IMR-90 (cell line): ENCODE data around the gene LCE3B. TPM values are rescaled to one million over a fixed set of nuclear protein-coding genes. Genes with fewer than 3 reads are reported as not detected.

Experiments used
- ATAC-seq: fragments of 200-7000 bp; cut with Tn5 transposase; 2 replicates; pipeline ENCODE4 v1.9.1; 2020; ENCODE audit warnings: low read depth, mild to moderate bottlenecking, moderate library complexity
- BruUV-seq: library from RNA; stranded (reverse); fragments of 400-500 nt; replicated peaks from 2 replicates; lab custom pipeline; 2021; lab: Mats Ljungman, UMichigan
- CTCF ChIA-PET: fragments of 300-600 bp; formaldehyde crosslinking; extraction: SDS; loops from one replicate; lab custom pipeline; 2021; ENCODE audit warnings: antibody characterized with exemption; lab: Yijun Ruan, JAX
- POLR2A ChIA-PET: fragments of 300-600 bp; sonication (Branson Sonifier 250); formaldehyde crosslinking; loops from one replicate; lab custom pipeline; 2022; ENCODE audit warnings: antibody characterized with exemption; ENCODE audit not compliant: unreplicated experiment; lab: Charles Lee
- DNase-seq: peaks from one replicate; pipeline ENCODE4 v3.0.0; 2013
- H2AFZ ChIP-seq: replicated peaks from 2 replicates; pipeline ENCODE3; 2013; ENCODE audit warnings: low read length, mild to moderate bottlenecking; ENCODE audit not compliant: poor library complexity
- H2AK5ac ChIP-seq: 2 replicates; pipeline ENCODE4 v1.6.1; 2013; ENCODE audit warnings: low read depth, low read length, inconsistent platforms
- H2AK9ac ChIP-seq: replicated peaks from 2 replicates; pipeline ENCODE3; 2013; ENCODE audit warnings: mild to moderate bottlenecking, low read depth, low read length, moderate library complexity; ENCODE audit not compliant: poor library complexity
- H2BK120ac ChIP-seq: 2 replicates; pipeline ENCODE4 v1.6.1; 2013; ENCODE audit warnings: low read depth, low read length, inconsistent platforms
- H2BK15ac ChIP-seq: 3 replicates; pipeline ENCODE4 v1.6.1; 2013; ENCODE audit warnings: low read depth, low read length, inconsistent platforms
- H2BK20ac ChIP-seq: 2 replicates; pipeline ENCODE4 v1.6.1; 2013; ENCODE audit warnings: low read depth, mild to moderate bottlenecking, inconsistent platforms, low read length, moderate library complexity
- H2BK5ac ChIP-seq: 2 replicates; pipeline ENCODE4 v1.6.1; 2013; ENCODE audit warnings: mild to moderate bottlenecking, low read depth, low read length, inconsistent platforms; ENCODE audit not compliant: poor library complexity, severe bottlenecking
- H3K14ac ChIP-seq: replicated peaks from 2 replicates; pipeline ENCODE4 v1.6.1; 2013; ENCODE audit warnings: low read depth, low read length, inconsistent platforms
- H3K18ac ChIP-seq: 2 replicates; pipeline ENCODE4 v1.6.1; 2013; ENCODE audit warnings: low read depth, low read length, control low read depth
- H3K23ac ChIP-seq: 2 replicates; pipeline ENCODE4 v1.6.1; 2013; ENCODE audit warnings: low read depth, low read length, inconsistent platforms
- H3K27ac ChIP-seq: 2 replicates; pipeline ENCODE4 v1.5.1; 2013; ENCODE audit warnings: mild to moderate bottlenecking, control low read depth, low read length; ENCODE audit not compliant: insufficient read depth
- H3K27me3 ChIP-seq: 2 replicates; pipeline ENCODE4 v1.6.1; 2013; ENCODE audit warnings: low read length; ENCODE audit not compliant: control insufficient read depth, insufficient read depth
- H3K36me3 ChIP-seq: 2 replicates; pipeline ENCODE4 v1.6.1; 2013; ENCODE audit warnings: low read length, mixed read lengths; ENCODE audit not compliant: control insufficient read depth, insufficient read depth
- H3K4ac ChIP-seq: 2 replicates; pipeline ENCODE4 v1.6.1; 2013; ENCODE audit warnings: low read depth, low read length, inconsistent platforms
- H3K4me1 ChIP-seq: 2 replicates; pipeline ENCODE4 v1.6.1; 2013; ENCODE audit warnings: low read length, mixed read lengths; ENCODE audit not compliant: control insufficient read depth, insufficient read depth
- H3K4me2 ChIP-seq: 2 replicates; pipeline ENCODE4 v1.6.1; 2013; ENCODE audit warnings: low read depth, mild to moderate bottlenecking, control low read depth, low read length, moderate library complexity
- H3K4me3 ChIP-seq: 2 replicates; pipeline ENCODE4 v1.5.1; 2013; ENCODE audit warnings: low read depth, mild to moderate bottlenecking, control low read depth, low read length, moderate library complexity; ENCODE audit not compliant: insufficient read depth
- H3K56ac ChIP-seq: 2 replicates; pipeline ENCODE4 v1.6.1; 2013; ENCODE audit warnings: low read length, inconsistent platforms; ENCODE audit not compliant: insufficient read depth; ENCODE audit errors: extremely low read depth
- H3K79me1 ChIP-seq, 2 experiments: 2 replicates each; pipeline ENCODE4 v1.6.1; 2013; ENCODE audit warnings: low read length in 2 of 2, inconsistent platforms in 1 of 2, low read depth in 1 of 2
- H3K9ac ChIP-seq: 2 replicates; pipeline ENCODE4 v1.6.1; 2013; ENCODE audit warnings: low read depth, low read length, control low read depth
- H3K9me1 ChIP-seq: 2 replicates; pipeline ENCODE4 v1.6.1; 2013; ENCODE audit warnings: low read length, inconsistent platforms; ENCODE audit not compliant: insufficient read depth
- H3K9me3 ChIP-seq: 2 replicates; pipeline ENCODE4 v1.6.1; 2013; ENCODE audit warnings: low read length; ENCODE audit not compliant: control insufficient read depth, insufficient read depth
- H4K20me1 ChIP-seq: 2 replicates; pipeline ENCODE4 v1.6.1; 2013; ENCODE audit warnings: low read length, inconsistent platforms; ENCODE audit not compliant: insufficient read depth
- H4K5ac ChIP-seq: 2 replicates; pipeline ENCODE4 v1.6.1; 2013; ENCODE audit warnings: mild to moderate bottlenecking, low read depth, low read length, control low read depth
- H4K8ac ChIP-seq, 2 experiments: 2 replicates each; pipeline ENCODE4 v1.6.1; 2013; ENCODE audit warnings: low read depth in 2 of 2, low read length in 2 of 2, control low read depth in 1 of 2, inconsistent platforms in 1 of 2
- H4K91ac ChIP-seq: 2 replicates; pipeline ENCODE4 v1.6.1; 2013; ENCODE audit warnings: low read depth, low read length, inconsistent platforms; ENCODE audit not compliant: insufficient read depth
- BHLHE40 ChIP-seq: fragments of 150-350 bp; IDR thresholded peaks from 2 replicates; pipeline ENCODE4 v1.6.1; 2016; ENCODE audit warnings: mild to moderate bottlenecking, low read depth, low read length
- CEBPB ChIP-seq: IDR thresholded peaks from 2 replicates; pipeline ENCODE4 v1.6.1; 2012; ENCODE audit warnings: low read depth, low read length, improper control_type of control experiment
- CHD1 ChIP-seq: IDR thresholded peaks from 2 replicates; pipeline ENCODE4 v1.6.1; 2012; ENCODE audit warnings: low read depth, low read length, improper control_type of control experiment
- ELK1 ChIP-seq: fragments of 150-350 bp; IDR thresholded peaks from 2 replicates; pipeline ENCODE4 v1.6.1; 2016; ENCODE audit warnings: low read depth, mild to moderate bottlenecking, low read length, moderate library complexity, borderline replicate concordance
- MAFK ChIP-seq: IDR thresholded peaks from 2 replicates; pipeline ENCODE4 v1.6.1; 2012; ENCODE audit warnings: low read depth, low read length, improper control_type of control experiment
- MAZ ChIP-seq: IDR thresholded peaks from 2 replicates; pipeline ENCODE4 v1.6.1; 2012; ENCODE audit warnings: low read depth, mild to moderate bottlenecking, low read length, improper control_type of control experiment, moderate library complexity, borderline replicate concordance
- MXI1 ChIP-seq: IDR thresholded peaks from 2 replicates; pipeline ENCODE4 v1.6.1; 2012; ENCODE audit warnings: low read depth, mild to moderate bottlenecking, low read length, moderate library complexity, borderline replicate concordance
- NFE2L2 ChIP-seq: fragments of 150-350 bp; IDR thresholded peaks from 2 replicates; pipeline ENCODE4 v1.6.1; 2016; ENCODE audit warnings: low read depth, mild to moderate bottlenecking, low read length
- POLR2A ChIP-seq: IDR thresholded peaks from 2 replicates; pipeline ENCODE4 v1.6.1; 2012; ENCODE audit warnings: mild to moderate bottlenecking, low read depth, low read length
- RAD21 ChIP-seq: IDR thresholded peaks from 2 replicates; pipeline ENCODE4 v1.6.1; 2012; ENCODE audit warnings: low read length, improper control_type of control experiment
- RCOR1 ChIP-seq: IDR thresholded peaks from 2 replicates; pipeline ENCODE4 v1.6.1; 2012; ENCODE audit warnings: mild to moderate bottlenecking, low read length, improper control_type of control experiment; ENCODE audit not compliant: insufficient replicate concordance
- RFX5 ChIP-seq: IDR thresholded peaks from 2 replicates; pipeline ENCODE4 v1.8.0; 2012; ENCODE audit warnings: low read depth, mild to moderate bottlenecking, low read length, moderate library complexity
- SMC3 ChIP-seq: fragments of 150-350 bp; IDR thresholded peaks from 2 replicates; pipeline ENCODE4 v1.6.1; 2016; ENCODE audit warnings: low read depth, mild to moderate bottlenecking, antibody characterized with exemption, low read length, moderate library complexity
- WGBS, 2 experiments: methylation state at CpG; one replicate each; pipeline versions ENCODE4 v1.1.5 to v1.1.7; 2013; ENCODE audit warnings: missing lambda C conversion rate in 2 of 2; ENCODE audit not compliant: insufficient read length in 1 of 2; ENCODE audit errors: extremely low coverage in 2 of 2; 5-methylcytosine and 5-hydroxymethylcytosine counted together
- dilution Hi-C: fragments of 300-500 bp; cut with HindIII; formaldehyde crosslinking; loops from one replicate; pipeline ENCODE4 v1.14.3; 2018; ENCODE audit warnings: low sequenced_read_pairs; ENCODE audit not compliant: unreplicated experiment
- in situ Hi-C: fragments of 300-500 bp; cut with MboI; formaldehyde crosslinking; loops from 3 replicates; pipeline ENCODE4 v1.14.3; 2019; ENCODE audit warnings: low sequenced_read_pairs, inconsistent platforms, mixed read lengths
- intact Hi-C: fragments of 100-400 bp; cut with micrococcal nuclease; formaldehyde crosslinking; loops from 2 replicates; pipeline ENCODE4 v1.10.0; 2022
- polyA plus RNA-seq, 3 experiments: library from polyadenylated mRNA; depleted of rRNA; stranded (reverse); fragments of >200 nt; gene quantifications; 2 replicates each; pipeline ENCODE4 v1.2.3, GENCODE V29; 2012; ENCODE audit warnings: low replicate concordance in 1 of 3
- total RNA-seq: library from RNA; depleted of rRNA; stranded (reverse); fragments of >200 nt; gene quantifications from 2 replicates; pipeline ENCODE4 v1.2.3, GENCODE V29; 2012
- TF ChIP-seq, protein P1 (sequence below): fragments of 150-350 bp; IDR thresholded peaks from 2 replicates; pipeline ENCODE4 v1.6.1; 2017; ENCODE audit warnings: mild to moderate bottlenecking, antibody characterized with exemption, low read length, low read depth
- TF ChIP-seq, protein P2 (sequence below): conservative IDR thresholded peaks from 2 replicates; pipeline ENCODE4 v1.5.1; 2012; ENCODE audit warnings: mild to moderate bottlenecking, low read depth, low read length, improper control_type of control experiment

The LCE3B gene
- total and polyA plus RNA-seq, 2 of the 4 experiments (the other 2 are of a cell fraction) = not detected

DNA sequence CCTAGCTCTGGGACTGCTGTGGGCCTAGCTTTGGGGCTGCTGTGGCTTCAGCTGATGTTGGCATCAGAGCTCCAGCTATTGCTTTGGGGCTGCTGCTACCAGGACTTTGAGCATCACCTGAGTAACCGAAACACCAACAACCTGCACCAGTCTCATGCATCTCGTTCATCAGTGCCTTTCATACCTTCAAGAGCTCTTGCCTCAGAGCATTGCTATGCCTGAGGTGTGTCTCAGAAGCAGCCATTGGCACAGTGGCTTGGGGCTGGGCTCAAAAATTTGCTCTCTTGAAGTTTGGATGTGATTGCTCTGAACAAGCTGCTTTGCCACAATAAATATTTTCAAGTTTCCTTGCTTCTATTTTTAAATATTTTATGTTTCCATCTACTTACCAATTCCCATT is 42.8 kb downstream of the LCE3B start:
- intact Hi-C loops = no loop called here
- dilution Hi-C loops = no loop called here

More for the DNA sequence above, 42.8 kb downstream of the LCE3B start:
- H2BK20ac ChIP-seq = no peak overlapping the region
- no peaks in the 10 kb centered on the region for H4K20me1 ChIP-seq
- no peak overlapping the region for H4K91ac ChIP-seq
- no peaks in the 10 kb centered on the region; the same call in 1 of the 2 replicates for H3K27me3 ChIP-seq
- H3K79me1 ChIP-seq = no peaks in the 10 kb centered on the region
- no peak overlapping the region for H3K18ac ChIP-seq
- no peak overlapping the region for H3K23ac ChIP-seq
- CTCF ChIA-PET = no interaction called here
- H3K56ac ChIP-seq = no peak overlapping the region
- no peak overlapping the region for H4K5ac ChIP-seq
- DNase-seq (no peak), ATAC-seq (no peak)
- TF ChIP-seq SMC3 (no peak), RCOR1 (no peak), MXI1 (no peak), BHLHE40 (no peak), RFX5 (no peak), POLR2A (no peak), NFE2L2 (no peak), RAD21 (no peak), MAZ (no peak), ELK1 (no peak), CHD1 (no peak), CEBPB (no peak), MAFK (no peak)
- TF ChIP-seq, protein P1, sequence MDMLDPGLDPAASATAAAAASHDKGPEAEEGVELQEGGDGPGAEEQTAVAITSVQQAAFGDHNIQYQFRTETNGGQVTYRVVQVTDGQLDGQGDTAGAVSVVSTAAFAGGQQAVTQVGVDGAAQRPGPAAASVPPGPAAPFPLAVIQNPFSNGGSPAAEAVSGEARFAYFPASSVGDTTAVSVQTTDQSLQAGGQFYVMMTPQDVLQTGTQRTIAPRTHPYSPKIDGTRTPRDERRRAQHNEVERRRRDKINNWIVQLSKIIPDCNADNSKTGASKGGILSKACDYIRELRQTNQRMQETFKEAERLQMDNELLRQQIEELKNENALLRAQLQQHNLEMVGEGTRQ = no peak
- TF ChIP-seq, protein P2, sequence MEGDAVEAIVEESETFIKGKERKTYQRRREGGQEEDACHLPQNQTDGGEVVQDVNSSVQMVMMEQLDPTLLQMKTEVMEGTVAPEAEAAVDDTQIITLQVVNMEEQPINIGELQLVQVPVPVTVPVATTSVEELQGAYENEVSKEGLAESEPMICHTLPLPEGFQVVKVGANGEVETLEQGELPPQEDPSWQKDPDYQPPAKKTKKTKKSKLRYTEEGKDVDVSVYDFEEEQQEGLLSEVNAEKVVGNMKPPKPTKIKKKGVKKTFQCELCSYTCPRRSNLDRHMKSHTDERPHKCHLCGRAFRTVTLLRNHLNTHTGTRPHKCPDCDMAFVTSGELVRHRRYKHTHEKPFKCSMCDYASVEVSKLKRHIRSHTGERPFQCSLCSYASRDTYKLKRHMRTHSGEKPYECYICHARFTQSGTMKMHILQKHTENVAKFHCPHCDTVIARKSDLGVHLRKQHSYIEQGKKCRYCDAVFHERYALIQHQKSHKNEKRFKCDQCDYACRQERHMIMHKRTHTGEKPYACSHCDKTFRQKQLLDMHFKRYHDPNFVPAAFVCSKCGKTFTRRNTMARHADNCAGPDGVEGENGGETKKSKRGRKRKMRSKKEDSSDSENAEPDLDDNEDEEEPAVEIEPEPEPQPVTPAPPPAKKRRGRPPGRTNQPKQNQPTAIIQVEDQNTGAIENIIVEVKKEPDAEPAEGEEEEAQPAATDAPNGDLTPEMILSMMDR = no peak
- no peaks in the 10 kb centered on the region for H3K9me3 ChIP-seq
- H3K4me3 ChIP-seq = no peak overlapping the region
- H3K4me1 ChIP-seq = no peaks in the 10 kb centered on the region
- H2BK120ac ChIP-seq = no peak overlapping the region
- H3K36me3 ChIP-seq = no peaks in the 10 kb centered on the region
- H2AK9ac ChIP-seq = no peak overlapping the region
- H3K4me2 ChIP-seq = no peak overlapping the region
- H3K4ac ChIP-seq = no peak overlapping the region
- in situ Hi-C loops = loop anchor here (25.0 kb wide), 1 partner anchor 556 kb away; the partner anchor contains the start of genes LELP1 and PRR9
- no peak overlapping the region for H2BK5ac ChIP-seq
- no peak overlapping the region for H2AK5ac ChIP-seq
- POLR2A ChIA-PET = no interaction called here
- no TSS peak for BruUV-seq
- no peak overlapping the region for H2AFZ ChIP-seq
- no peaks in the 10 kb centered on the region for H3K9me1 ChIP-seq
- H2BK15ac ChIP-seq = no peak overlapping the region
- H3K9ac ChIP-seq = no peak overlapping the region
- no peak overlapping the region for H3K27ac ChIP-seq
- WGBS, 2 experiments = no CpG with 5 or more reads among the region's 2 CpGs
- H3K14ac ChIP-seq = no peak overlapping the region
- H4K8ac ChIP-seq = no peak overlapping the region
